ENCODE measurements around the gene SRC.

Gene SRC

DNA sequence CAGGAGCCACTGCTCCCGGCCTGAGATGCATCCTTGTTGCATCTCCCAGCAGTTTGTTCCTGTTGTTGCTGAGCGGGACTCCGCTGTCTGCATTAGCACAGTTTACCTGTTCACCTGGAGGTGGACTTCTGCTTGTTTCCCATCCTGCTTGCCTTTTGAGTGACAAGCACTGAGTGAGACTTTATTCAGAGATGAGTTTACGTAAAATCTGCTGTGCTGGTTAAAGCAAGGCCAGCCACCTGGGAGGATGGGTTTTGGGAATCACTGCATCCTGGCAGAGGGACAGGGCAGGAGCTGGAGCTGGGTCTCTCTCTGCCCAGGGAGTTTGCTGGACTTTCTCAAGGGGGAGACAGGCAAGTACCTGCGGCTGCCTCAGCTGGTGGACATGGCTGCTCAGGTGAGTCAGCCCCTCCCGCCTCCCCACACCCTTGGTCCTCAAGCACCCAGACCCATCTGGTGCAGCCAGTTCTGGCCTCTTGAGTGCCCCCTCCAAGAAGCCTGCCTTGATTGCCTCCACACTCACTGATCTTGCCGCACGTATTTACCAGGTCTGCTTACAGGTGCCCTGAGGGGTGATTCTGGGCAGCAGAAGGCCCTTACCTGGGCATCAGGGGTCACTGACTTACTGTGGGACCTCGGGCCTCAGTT, 55.5 kb downstream of the SRC start:
- H3K36me3 Mint-ChIP-seq (ENCODE audit: low read depth) = no peaks in the 10 kb centered on the region
- no peak overlapping the region for H3K27ac Mint-ChIP-seq

DNA sequence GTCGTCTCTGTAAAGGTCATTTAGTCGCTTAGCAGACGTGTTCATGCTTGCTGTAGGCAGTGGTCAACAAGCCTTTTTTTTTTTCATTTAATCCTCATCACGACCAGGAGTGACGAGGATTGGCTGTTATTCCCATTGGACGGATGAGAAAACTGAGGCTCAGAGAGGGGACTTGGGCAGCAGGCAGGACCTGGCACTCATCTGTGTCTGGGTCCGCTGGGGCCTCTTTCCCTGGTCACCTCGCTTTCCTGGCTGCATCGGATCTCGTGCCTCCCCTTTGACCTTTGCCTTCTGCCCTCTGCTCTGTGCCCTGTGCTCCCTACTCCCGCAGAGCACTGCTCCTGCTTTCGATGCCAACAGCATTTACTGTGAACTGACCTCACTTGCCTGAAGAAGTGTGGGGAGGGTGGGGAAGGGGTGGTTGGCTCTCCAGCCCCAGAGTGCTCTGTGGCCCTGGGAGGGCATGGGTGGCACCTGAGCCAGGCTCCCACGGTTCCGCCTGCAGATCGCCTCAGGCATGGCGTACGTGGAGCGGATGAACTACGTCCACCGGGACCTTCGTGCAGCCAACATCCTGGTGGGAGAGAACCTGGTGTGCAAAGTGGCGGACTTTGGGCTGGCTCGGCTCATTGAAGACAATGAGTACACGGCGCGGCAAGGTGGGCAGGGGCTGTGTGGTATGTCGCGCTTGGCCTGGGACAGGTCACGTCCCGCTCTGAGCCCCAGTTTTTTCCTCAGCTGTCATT, 56.2 kb downstream of the SRC start:
- peaks cover 6% of the 10 kb centered on the region for H3K4me1 Mint-ChIP-seq (ENCODE audit: low read depth)
- H3K9me3 Mint-ChIP-seq = no peaks in the 10 kb centered on the region
- H3K4me3 Mint-ChIP-seq = no peak overlapping the region
- H3K36me3 Mint-ChIP-seq (ENCODE audit: low read depth) = no peaks in the 10 kb centered on the region
- H3K27me3 Mint-ChIP-seq = peaks cover 12% of the 10 kb centered on the region
- no peak overlapping the region for H3K27ac Mint-ChIP-seq
- no peak for DNase-seq

More for the DNA sequence above, 55.5 kb downstream of the SRC start:
- Mint-ChIP-seq H3K9me3 (no peaks in the 10 kb centered on the region), H3K4me1 (ENCODE audit: low read depth) (peaks cover 5% of the 10 kb centered on the region), H3K4me3 (no peak overlapping the region), H3K27me3 (peaks cover 12% of the 10 kb centered on the region)
- DNase-seq = no peak

DNA sequence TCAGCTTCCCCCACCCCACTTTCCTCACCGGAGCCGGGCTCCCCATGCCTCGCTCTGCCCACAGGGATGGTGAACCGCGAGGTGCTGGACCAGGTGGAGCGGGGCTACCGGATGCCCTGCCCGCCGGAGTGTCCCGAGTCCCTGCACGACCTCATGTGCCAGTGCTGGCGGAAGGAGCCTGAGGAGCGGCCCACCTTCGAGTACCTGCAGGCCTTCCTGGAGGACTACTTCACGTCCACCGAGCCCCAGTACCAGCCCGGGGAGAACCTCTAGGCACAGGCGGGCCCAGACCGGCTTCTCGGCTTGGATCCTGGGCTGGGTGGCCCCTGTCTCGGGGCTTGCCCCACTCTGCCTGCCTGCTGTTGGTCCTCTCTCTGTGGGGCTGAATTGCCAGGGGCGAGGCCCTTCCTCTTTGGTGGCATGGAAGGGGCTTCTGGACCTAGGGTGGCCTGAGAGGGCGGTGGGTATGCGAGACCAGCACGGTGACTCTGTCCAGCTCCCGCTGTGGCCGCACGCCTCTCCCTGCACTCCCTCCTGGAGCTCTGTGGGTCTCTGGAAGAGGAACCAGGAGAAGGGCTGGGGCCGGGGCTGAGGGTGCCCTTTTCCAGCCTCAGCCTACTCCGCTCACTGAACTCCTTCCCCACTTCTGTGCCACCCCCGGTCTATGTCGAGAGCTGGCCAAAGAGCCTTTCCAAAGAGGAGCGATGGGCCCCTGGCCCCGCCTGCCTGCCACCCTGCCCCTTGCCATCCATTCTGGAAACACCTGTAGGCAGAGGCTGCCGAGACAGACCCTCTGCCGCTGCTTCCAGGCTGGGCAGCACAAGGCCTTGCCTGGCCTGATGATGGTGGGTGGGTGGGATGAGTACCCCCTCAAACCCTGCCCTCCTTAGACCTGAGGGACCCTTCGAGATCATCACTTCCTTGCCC, 57.4 kb downstream of the SRC start:
- Mint-ChIP-seq H3K27me3 (peaks cover 24% of the 10 kb centered on the region), H3K9me3 (no peaks in the 10 kb centered on the region), H3K27ac (no peak overlapping the region), H3K4me1 (ENCODE audit: low read depth) (peaks cover 11% of the 10 kb centered on the region), H3K36me3 (ENCODE audit: low read depth) (no peaks in the 10 kb centered on the region), H3K4me3 (no peak overlapping the region)
- DNase-seq = no peak

DNA sequence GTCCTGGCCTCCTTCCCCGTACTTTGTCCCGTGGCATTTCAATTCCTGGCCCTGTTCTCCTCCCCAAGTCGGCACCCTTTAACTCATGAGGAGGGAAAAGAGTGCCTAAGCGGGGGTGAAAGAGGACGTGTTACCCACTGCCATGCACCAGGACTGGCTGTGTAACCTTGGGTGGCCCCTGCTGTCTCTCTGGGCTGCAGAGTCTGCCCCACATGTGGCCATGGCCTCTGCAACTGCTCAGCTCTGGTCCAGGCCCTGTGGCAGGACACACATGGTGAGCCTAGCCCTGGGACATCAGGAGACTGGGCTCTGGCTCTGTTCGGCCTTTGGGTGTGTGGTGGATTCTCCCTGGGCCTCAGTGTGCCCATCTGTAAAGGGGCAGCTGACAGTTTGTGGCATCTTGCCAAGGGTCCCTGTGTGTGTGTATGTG, 58.5 kb downstream of the SRC start:
- no peak for DNase-seq
- Mint-ChIP-seq H3K27me3 (peaks cover 36% of the 10 kb centered on the region), H3K27ac (no peak overlapping the region), H3K4me1 (ENCODE audit: low read depth) (peaks cover 11% of the 10 kb centered on the region), H3K4me3 (no peak overlapping the region), H3K36me3 (ENCODE audit: low read depth) (no peaks in the 10 kb centered on the region), H3K9me3 (no peaks in the 10 kb centered on the region)

DNA sequence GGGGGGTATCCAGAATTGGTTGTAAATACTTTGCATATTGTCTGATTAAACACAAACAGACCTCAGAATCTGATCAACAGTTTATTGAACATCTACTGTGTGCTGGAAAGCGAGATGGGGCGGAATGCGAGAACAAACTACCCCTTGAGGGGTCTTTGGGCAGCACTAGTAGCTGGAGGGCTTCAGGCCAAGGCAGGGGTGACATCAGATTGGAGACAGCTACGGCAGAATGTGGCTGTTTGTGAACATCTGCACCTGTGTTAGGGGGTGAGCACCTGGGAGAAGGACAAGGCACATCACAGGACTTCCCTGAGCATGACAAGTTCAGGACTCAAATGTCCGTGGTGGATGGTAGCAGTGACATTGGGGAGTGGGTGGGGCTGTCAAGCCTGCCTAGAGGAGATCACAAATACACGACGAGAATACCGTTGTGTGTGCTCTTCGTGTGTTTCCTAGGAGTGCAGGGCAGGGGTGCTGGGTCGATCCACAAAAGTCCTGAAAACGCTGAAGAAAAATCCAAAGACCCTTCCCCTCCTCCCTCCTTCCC, 59.5 kb downstream of the SRC start:
- Mint-ChIP-seq H3K27ac (no peak overlapping the region), H3K4me1 (ENCODE audit: low read depth) (peaks cover 11% of the 10 kb centered on the region), H3K27me3 (peaks cover 39% of the 10 kb centered on the region), H3K36me3 (ENCODE audit: low read depth) (no peaks in the 10 kb centered on the region), H3K9me3 (no peaks in the 10 kb centered on the region), H3K4me3 (no peak overlapping the region)
- no peak for DNase-seq

DNA sequence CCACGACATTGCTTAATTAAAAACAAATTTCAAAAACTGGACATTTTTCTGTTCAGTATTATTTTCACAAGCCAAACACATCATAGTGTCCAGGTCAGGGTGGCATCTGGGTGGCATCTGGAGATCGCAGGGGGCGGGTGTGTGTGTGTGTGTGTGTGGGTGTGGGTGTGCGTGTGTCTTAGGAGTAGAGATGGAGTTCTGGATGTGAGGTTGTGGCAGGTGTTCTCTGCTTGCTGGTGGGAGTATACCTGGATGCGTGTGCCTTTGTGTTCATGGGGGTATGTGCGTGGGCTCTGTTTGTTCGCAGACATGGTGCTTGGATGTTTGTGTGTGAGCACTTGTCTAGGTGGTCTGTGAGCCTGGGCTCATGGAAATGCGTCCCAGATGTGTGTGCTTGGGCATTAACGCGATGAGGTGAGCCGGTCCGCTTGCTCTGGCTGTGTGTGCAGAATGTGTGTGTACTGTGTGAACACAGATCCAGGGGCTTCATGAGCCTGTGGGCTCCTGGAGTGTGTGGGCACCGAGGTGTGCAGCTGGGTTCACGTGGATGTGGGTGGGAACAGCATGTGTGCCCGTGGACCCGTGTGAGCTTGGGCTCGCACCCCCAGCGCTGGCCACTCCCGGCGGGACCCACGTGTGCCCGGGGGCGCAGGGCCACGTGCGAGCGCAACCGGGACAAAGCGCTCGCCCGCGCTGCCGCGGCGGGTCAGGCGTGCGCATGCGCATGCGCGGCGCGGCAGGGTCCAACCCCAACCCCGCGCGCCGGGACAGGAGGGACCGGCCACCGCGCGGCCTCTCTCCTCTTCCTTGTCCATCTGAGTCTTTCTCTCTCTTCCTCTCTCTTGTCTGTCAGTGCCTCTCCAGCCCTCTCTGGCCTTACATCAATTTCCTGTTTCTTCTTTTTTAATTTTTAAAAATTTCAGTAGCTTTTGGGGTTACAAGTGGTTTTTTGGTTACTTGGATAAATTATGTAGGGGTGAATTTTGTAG, 60.4 kb downstream of the SRC start:
- Mint-ChIP-seq H3K27ac (no peak overlapping the region), H3K27me3 (peaks cover 39% of the 10 kb centered on the region), H3K4me3 (peak overlapping the region; percentile 48), H3K36me3 (ENCODE audit: low read depth) (no peaks in the 10 kb centered on the region), H3K4me1 (ENCODE audit: low read depth) (peaks cover 11% of the 10 kb centered on the region), H3K9me3 (no peaks in the 10 kb centered on the region)
- peak; percentile 74 for DNase-seq

DNA sequence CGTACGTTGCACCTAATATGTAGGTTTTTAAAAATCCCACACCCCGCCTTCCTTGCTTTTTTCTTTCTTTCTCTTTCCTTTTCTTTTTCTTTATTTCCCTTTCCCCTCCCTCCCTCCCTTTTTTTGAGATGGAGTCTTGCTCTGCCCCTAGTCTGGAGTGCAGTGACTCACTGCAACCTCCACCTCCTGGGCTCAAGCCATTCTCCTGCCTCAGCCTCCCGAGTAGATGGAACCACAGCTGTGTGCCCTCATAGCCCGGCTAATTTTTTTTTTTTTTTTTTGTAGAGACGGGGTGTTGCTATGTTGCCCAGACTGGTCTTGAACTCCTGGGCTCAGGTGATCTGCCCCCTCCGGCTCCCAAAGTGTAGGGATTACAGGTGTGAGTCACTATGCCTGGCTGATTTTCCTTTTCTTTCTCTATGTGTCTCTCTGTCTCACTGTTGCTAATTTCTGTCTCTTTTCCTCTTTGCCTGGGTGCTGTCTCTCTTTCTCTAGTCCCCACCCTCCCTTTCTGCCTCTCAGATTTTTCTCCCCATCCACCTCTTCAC, 61.2 kb downstream of the SRC start:
- Mint-ChIP-seq H3K9me3 (no peaks in the 10 kb centered on the region), H3K4me3 (peak overlapping the region; percentile 48), H3K27ac (no peak overlapping the region), H3K4me1 (ENCODE audit: low read depth) (peaks cover 11% of the 10 kb centered on the region), H3K36me3 (ENCODE audit: low read depth) (no peaks in the 10 kb centered on the region), H3K27me3 (peaks cover 39% of the 10 kb centered on the region)
- DNase-seq = no peak

DNA sequence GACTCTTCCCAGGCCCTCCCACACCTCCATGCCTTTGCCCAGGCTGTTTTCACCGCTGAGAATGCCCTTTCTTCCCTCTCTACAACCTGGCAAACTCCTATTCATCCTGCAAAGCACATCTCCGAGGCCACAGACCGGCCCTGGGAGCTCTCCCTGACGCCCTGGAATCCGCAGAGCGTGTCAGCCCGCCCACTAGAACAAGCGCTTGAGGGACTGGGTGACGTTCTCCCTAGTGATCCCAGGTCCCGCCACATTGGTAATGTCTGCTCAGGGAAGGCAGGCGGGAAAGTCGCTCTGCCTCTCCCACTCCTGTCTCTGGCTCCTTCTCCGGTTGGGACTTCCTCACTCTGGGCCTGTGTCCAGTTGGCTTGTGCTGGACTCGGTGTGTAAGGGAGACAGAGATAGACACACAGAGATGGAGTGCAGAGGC, 61.6 kb downstream of the SRC start:
- no peak overlapping the region for H3K4me3 Mint-ChIP-seq
- no peaks in the 10 kb centered on the region for H3K36me3 Mint-ChIP-seq (ENCODE audit: low read depth)
- no peaks in the 10 kb centered on the region for H3K9me3 Mint-ChIP-seq
- H3K4me1 Mint-ChIP-seq (ENCODE audit: low read depth) = peaks cover 11% of the 10 kb centered on the region
- peaks cover 39% of the 10 kb centered on the region for H3K27me3 Mint-ChIP-seq
- H3K27ac Mint-ChIP-seq = no peak overlapping the region
- DNase-seq = no peak

DNA sequence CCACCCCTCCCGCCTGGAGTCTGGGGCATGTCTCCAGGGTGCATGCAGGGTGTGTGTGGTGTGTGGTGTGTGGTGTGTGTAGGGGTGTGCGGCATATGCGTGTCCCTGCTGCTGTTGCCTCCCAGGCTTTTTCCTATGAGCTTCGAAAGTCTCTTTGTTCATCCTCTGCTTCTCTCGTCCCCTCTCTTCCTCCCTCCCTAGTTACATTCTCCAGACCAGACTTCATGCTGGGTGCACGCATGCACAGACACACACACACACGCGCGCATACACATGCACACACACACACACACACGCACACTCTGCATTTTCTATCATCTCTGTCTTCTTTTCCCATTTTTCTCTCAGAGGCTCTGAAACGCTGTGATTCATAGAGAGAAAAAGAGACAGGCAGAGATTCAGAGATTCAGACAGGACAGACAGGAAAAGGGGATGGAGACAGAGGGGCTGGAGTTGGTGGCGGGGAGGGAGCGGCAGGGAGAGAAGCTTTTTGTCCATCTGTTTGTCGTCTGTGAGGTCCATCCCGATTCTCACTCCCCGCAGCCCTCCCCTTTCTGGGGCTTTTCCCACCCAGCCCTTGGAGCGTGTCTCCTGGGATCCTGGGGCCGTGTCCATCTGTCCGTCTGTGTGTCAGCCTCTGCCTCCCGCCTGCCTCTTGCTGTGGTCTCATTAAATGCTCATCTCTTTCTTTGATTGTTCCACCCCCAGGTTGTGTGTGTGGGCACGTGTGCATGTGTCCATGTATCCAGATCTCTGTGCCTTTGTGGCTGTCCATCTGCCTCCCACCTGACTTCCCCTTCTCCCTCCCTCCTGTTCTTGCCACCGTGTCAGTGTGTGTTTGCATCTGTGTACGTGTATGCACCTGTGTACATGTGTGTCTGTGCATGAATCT, 62.6 kb downstream of the SRC start:
- Mint-ChIP-seq H3K27ac (no peak overlapping the region), H3K4me1 (ENCODE audit: low read depth) (peaks cover 11% of the 10 kb centered on the region), H3K9me3 (no peaks in the 10 kb centered on the region), H3K4me3 (no peak overlapping the region), H3K36me3 (ENCODE audit: low read depth) (no peaks in the 10 kb centered on the region), H3K27me3 (peaks cover 39% of the 10 kb centered on the region)
- no peak for DNase-seq

DNA sequence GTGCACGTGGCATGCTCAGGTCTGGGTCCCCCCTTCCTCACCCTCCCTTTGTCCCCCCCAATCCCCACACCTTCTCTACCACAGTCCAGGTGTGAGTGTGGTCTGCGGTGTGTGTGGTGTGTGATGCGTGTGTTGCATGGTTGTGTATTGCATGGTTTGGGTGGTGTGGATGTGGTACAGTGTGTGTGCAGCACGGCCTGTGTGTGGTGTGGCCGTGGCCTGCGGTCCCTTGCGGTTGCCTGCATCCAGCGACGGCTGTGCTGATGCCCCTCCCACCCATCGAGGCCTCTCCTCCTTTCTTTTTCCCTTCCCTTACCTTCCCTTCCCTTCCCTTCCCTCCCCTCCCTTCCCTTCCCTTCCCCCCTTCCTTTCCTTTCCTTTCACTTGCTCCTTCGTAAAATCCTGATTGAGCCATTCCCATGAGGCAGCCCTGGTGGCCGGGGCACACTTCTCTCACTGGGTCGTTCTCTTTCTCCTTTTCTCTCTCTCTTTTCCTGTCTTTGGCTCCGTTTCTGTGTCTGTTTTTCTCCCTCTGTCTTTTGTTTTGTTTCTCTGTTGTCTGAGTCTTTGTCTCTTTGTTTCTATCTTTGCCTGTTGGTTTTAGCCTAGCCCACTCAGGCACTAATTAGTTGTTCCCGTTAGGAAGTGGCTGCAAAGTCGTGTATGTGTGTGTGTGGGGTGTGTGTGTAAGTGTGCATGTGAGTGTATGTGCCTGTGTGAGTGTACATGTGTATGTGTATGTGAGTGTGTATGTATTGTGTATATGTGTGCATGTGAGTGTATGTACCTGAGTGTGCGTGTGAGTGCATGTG, 65.7 kb downstream of the SRC start:
- no peaks in the 10 kb centered on the region for H3K36me3 Mint-ChIP-seq (ENCODE audit: low read depth)
- H3K4me3 Mint-ChIP-seq = no peak overlapping the region
- H3K9me3 Mint-ChIP-seq = no peaks in the 10 kb centered on the region
- H3K4me1 Mint-ChIP-seq (ENCODE audit: low read depth) = peaks cover 6% of the 10 kb centered on the region
- no peak for DNase-seq
- H3K27ac Mint-ChIP-seq = no peak overlapping the region
- peaks cover 37% of the 10 kb centered on the region for H3K27me3 Mint-ChIP-seq

DNA sequence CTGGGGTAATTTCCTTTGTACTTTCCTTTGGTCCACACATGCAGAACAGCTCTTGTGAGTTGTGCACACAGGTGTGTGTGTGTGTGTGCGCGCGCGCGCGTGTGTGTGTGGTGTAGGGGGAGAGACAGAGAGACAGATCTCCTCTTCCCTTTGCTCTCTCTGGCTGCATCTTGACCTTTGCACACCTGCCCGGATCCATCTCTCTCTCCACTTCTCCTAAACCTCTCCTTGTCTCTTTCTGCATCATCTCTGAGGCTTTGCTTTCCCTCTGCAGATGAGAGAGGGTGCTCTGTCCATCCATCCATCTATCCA, 67.0 kb downstream of the SRC start:
- H3K27ac Mint-ChIP-seq = no peak overlapping the region
- H3K4me1 Mint-ChIP-seq (ENCODE audit: low read depth) = no peaks in the 10 kb centered on the region
- no peak for DNase-seq
- H3K4me3 Mint-ChIP-seq = no peak overlapping the region
- H3K27me3 Mint-ChIP-seq = peaks cover 34% of the 10 kb centered on the region
- no peaks in the 10 kb centered on the region for H3K9me3 Mint-ChIP-seq
- H3K36me3 Mint-ChIP-seq (ENCODE audit: low read depth) = no peaks in the 10 kb centered on the region

DNA sequence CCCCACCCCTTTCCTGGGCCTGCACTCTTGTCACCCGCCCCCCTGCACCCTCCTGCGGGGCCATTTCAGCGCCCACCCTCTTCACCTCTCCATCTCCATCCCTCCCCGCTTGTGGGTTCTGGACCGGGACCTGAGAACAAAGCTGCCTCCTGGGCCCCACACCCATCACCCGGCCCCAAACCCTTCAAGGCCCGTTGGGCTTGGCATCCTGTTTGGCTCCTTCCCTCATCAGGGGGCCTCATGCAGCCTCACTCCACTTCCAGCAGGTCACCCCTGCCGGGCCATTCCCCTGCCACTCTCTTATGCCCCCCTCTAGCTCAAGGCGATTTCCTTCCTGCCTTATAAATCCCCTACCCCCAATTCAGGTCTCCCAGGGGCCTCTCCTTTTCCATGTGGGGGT, 67.4 kb downstream of the SRC start:
- no peaks in the 10 kb centered on the region for H3K4me1 Mint-ChIP-seq (ENCODE audit: low read depth)

More for the DNA sequence above, 67.4 kb downstream of the SRC start:
- Mint-ChIP-seq H3K9me3 (no peaks in the 10 kb centered on the region), H3K36me3 (ENCODE audit: low read depth) (no peaks in the 10 kb centered on the region), H3K4me3 (no peak overlapping the region), H3K27me3 (peaks cover 30% of the 10 kb centered on the region), H3K27ac (no peak overlapping the region)
- DNase-seq = no peak
